HepG2 (cell line): Measurements from ENCODE around the gene PAQR7. TPM values are rescaled to one million over a fixed set of nuclear protein-coding genes. Genes with fewer than 3 reads are reported as not detected.

Experiments
- EEA1 ChIP-seq: sonication (generic); formaldehyde crosslinking; IDR thresholded peaks from 2 replicates; pipeline ENCODE4 v1.5.1; 2020; ENCODE audit warnings: mild to moderate bottlenecking, missing genetic modification reagents, borderline replicate concordance
- ERF ChIP-seq: IDR thresholded peaks from 2 replicates; pipeline ENCODE4 v1.6.1; 2018; ENCODE audit warnings: missing biosample characterization, missing genetic modification reagents
- FOXA1 ChIP-seq, 2 experiments: fragments of 450-650 bp in 1 of 2; sonication (generic) in 1 of 2; formaldehyde crosslinking in 1 of 2; IDR thresholded peaks; 2 replicates each; pipeline versions ENCODE4 v1.4.0 to v1.6.1; 2016 to 2020; ENCODE audit warnings: missing genetic modification reagents in 1 of 2
- IRF2 ChIP-seq: IDR thresholded peaks from 2 replicates; pipeline ENCODE4 v1.6.1; 2018; ENCODE audit warnings: missing genetic modification reagents, missing compliant biosample characterization
- TCF12 ChIP-seq, 2 experiments: fragments of 450-650 bp in 1 of 2; sonication (generic) in 1 of 2; formaldehyde crosslinking in 1 of 2; IDR thresholded peaks; 2 replicates each; pipeline versions ENCODE4 v1.6.1 to v1.8.0; 2017 to 2022; ENCODE audit warnings: antibody characterized with exemption in 1 of 2, mild to moderate bottlenecking in 1 of 2, missing genetic modification reagents in 1 of 2, moderate library complexity in 1 of 2
- THYN1 ChIP-seq: sonication (generic); formaldehyde crosslinking; IDR thresholded peaks from 2 replicates; pipeline ENCODE4 v1.8.1; 2023; ENCODE audit warnings: low read depth, mild to moderate bottlenecking, moderate library complexity, missing genetic modification reagents, borderline replicate concordance
- ZNF3 ChIP-seq: IDR thresholded peaks from 2 replicates; pipeline ENCODE4 v1.7.0; 2017; ENCODE audit warnings: inconsistent platforms
- ZNF33A ChIP-seq: sonication (generic); formaldehyde crosslinking; IDR thresholded peaks from 2 replicates; pipeline ENCODE4 v1.5.1; 2020; ENCODE audit warnings: missing genetic modification reagents, mild to moderate bottlenecking, moderate library complexity, borderline replicate concordance
- polyA plus RNA-seq, 8 experiments: library from polyadenylated mRNA; depleted of rRNA in 3 of 8; stranded (reverse) in 7 of 8; unstranded in 1 of 8; fragments of >200 nt; fragmentation: Illumina TruSeq in 4 of 8; extraction: Trizol in 4 of 8; gene quantifications; 2 replicates each; pipeline versions ENCODE4 v1.2.1 to v1.2.3, GENCODE V29; 2011 to 2016; ENCODE audit warnings: low read depth in 4 of 8, missing spikeins in 1 of 8, mixed read lengths in 1 of 8; ENCODE audit not compliant: insufficient read depth in 1 of 8
- total RNA-seq, 5 experiments: library from RNA; depleted of rRNA; stranded (reverse); fragments of >200 nt; fragmentation: Illumina TruSeq; extraction: Trizol; gene quantifications; 2 replicates each; pipeline ENCODE4 v1.2.3, GENCODE V29; 2016; ENCODE audit warnings: low read depth in 1 of 5
- TF ChIP-seq, protein P1 (sequence below): sonication (generic); formaldehyde crosslinking; IDR thresholded peaks from 2 replicates; pipeline ENCODE4 v1.4.0; 2020; ENCODE audit warnings: missing genetic modification reagents
- TF ChIP-seq, protein P2 (sequence below): IDR thresholded peaks from 2 replicates; pipeline ENCODE4 v1.6.1; 2016; ENCODE audit warnings: mild to moderate bottlenecking, missing biosample characterization, missing genetic modification reagents
- TF ChIP-seq, protein P3 (sequence below): sonication (generic); formaldehyde crosslinking; IDR thresholded peaks from 2 replicates; pipeline ENCODE4 v1.4.0; 2020; ENCODE audit warnings: missing genetic modification reagents; ENCODE audit errors: not compliant biosample characterization
- TF ChIP-seq, protein P4 (sequence below): sonication (generic); formaldehyde crosslinking; IDR thresholded peaks from 2 replicates; pipeline ENCODE4 v1.8.1; 2023; ENCODE audit warnings: mild to moderate bottlenecking, moderate library complexity, missing genetic modification reagents
- TF ChIP-seq, protein P5 (sequence below): sonication (generic); formaldehyde crosslinking; IDR thresholded peaks from 2 replicates; pipeline ENCODE4 v1.5.0; 2020; ENCODE audit warnings: missing genetic modification reagents, mild to moderate bottlenecking, borderline replicate concordance
- TF ChIP-seq, protein P6 (sequence below): sonication (generic); formaldehyde crosslinking; IDR thresholded peaks from 2 replicates; pipeline ENCODE4 v1.4.0; 2020; ENCODE audit warnings: mild to moderate bottlenecking, missing genetic modification reagents, borderline replicate concordance

PAQR7 gene
- total and polyA plus RNA-seq, 2 of the 13 experiments (the other 11 are each of a cell fraction or from before 2014, with no cell fraction given), result 13.2 to 16.6 TPM

DNA sequence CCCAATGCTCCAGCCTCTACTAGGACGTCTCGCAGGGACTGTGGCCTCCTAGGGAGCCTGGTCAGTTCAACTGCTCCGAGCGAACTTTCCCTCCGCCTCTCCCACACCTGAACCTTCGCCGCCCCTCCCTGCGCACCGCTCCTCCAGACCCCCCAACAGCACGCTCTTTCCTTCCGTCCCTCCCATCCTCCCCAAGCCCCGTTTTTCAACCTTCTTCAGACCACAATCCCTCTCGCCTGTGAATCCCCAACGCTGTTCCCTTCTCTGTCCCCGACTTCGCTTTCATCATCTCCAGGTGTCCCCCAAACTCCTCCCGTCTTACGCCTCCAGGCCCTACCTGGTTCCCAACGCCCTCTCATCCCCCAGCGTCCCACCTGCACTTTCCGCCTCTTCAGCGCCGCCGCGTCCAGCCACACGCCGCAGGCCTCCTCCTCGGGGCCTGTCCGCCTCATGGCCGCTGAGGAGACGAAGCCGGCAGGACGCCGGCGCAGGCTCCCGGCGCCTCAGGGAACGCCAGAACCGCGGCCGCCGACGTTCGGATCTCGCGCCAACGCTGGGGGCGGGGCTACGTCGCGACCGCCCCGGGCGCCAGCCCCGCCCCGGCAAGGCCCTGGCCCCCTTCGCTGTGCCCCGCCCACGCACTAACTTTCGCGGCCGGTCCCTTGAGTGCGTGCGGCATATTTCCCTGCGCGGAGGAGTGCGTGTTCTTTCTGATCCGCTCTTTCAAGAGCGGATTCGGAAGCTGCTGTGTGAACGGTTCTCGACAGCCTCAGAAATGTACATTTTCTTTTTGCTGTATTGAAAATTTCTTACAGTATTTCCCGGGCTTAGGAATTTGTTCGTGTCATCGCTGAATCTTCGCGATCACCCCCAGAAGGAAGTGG lies 16.4 kb downstream of the PAQR7 start, which contains the start of gene AUNIP (continued):
- TF ChIP-seq, protein P1, sequence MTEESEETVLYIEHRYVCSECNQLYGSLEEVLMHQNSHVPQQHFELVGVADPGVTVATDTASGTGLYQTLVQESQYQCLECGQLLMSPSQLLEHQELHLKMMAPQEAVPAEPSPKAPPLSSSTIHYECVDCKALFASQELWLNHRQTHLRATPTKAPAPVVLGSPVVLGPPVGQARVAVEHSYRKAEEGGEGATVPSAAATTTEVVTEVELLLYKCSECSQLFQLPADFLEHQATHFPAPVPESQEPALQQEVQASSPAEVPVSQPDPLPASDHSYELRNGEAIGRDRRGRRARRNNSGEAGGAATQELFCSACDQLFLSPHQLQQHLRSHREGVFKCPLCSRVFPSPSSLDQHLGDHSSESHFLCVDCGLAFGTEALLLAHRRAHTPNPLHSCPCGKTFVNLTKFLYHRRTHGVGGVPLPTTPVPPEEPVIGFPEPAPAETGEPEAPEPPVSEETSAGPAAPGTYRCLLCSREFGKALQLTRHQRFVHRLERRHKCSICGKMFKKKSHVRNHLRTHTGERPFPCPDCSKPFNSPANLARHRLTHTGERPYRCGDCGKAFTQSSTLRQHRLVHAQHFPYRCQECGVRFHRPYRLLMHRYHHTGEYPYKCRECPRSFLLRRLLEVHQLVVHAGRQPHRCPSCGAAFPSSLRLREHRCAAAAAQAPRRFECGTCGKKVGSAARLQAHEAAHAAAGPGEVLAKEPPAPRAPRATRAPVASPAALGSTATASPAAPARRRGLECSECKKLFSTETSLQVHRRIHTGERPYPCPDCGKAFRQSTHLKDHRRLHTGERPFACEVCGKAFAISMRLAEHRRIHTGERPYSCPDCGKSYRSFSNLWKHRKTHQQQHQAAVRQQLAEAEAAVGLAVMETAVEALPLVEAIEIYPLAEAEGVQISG (CRISPR knock-in tag), result peak; percentile 68
- TF ChIP-seq IRF2 (CRISPR knock-in tag) (no peak), ZNF3 (CRISPR knock-in tag) (no peak), TCF12 (IDR thresholded peaks at IDR 0.05) (no peak), TCF12 (CRISPR knock-in tag; IDR thresholded peaks at IDR 0.05) (0 out of 2 replicates have a peak, but pooled peaks have one; percentile 29), ZNF33A (CRISPR knock-in tag) (no peak; the same call in 1 of the 2 replicates), FOXA1 (IDR thresholded peaks at IDR 0.05) (no peak), FOXA1 (CRISPR knock-in tag; IDR thresholded peaks at IDR 0.05) (peak; percentile 3; the same call in 1 of the 2 replicates), EEA1 (peak; percentile 74; the same call in 1 of the 2 replicates), ERF (CRISPR knock-in tag) (peak; percentile 50; the same call in 1 of the 2 replicates), THYN1 (peak; percentile 48; the same call in 1 of the 2 replicates)
- TF ChIP-seq, protein P2, sequence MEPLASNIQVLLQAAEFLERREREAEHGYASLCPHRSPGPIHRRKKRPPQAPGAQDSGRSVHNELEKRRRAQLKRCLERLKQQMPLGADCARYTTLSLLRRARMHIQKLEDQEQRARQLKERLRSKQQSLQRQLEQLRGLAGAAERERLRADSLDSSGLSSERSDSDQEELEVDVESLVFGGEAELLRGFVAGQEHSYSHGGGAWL (CRISPR knock-in tag), result peak; percentile 49
- TF ChIP-seq, protein P3, sequence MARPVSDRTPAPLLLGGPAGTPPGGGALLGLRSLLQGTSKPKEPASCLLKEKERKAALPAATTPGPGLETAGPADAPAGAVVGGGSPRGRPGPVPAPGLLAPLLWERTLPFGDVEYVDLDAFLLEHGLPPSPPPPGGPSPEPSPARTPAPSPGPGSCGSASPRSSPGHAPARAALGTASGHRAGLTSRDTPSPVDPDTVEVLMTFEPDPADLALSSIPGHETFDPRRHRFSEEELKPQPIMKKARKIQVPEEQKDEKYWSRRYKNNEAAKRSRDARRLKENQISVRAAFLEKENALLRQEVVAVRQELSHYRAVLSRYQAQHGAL (CRISPR knock-in tag), result peak; percentile 40
- TF ChIP-seq, protein P4, sequence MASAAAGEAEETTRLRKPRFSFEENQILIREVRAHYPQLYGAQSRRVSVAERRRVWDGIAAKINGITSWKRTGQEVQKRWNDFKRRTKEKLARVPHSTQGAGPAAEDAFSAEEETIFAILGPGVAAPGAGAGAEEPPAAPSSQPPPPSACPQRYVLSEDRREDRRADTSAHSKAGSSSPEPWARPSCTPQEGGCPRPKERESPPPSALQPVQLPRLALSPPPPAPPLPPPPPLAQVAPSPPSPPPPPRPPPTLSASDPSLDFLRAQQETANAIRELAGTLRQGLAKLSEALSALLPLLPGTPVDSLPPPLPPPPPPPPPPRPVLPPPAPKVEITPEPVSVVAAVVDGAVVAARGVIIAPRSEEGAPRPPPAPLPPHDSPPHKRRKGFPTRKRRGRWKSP (CRISPR knock-in tag), result 0 out of 2 replicates have a peak, but pooled peaks have one; percentile 41
- TF ChIP-seq, protein P5, sequence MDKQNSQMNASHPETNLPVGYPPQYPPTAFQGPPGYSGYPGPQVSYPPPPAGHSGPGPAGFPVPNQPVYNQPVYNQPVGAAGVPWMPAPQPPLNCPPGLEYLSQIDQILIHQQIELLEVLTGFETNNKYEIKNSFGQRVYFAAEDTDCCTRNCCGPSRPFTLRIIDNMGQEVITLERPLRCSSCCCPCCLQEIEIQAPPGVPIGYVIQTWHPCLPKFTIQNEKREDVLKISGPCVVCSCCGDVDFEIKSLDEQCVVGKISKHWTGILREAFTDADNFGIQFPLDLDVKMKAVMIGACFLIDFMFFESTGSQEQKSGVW, result no peak
- TF ChIP-seq, protein P6, sequence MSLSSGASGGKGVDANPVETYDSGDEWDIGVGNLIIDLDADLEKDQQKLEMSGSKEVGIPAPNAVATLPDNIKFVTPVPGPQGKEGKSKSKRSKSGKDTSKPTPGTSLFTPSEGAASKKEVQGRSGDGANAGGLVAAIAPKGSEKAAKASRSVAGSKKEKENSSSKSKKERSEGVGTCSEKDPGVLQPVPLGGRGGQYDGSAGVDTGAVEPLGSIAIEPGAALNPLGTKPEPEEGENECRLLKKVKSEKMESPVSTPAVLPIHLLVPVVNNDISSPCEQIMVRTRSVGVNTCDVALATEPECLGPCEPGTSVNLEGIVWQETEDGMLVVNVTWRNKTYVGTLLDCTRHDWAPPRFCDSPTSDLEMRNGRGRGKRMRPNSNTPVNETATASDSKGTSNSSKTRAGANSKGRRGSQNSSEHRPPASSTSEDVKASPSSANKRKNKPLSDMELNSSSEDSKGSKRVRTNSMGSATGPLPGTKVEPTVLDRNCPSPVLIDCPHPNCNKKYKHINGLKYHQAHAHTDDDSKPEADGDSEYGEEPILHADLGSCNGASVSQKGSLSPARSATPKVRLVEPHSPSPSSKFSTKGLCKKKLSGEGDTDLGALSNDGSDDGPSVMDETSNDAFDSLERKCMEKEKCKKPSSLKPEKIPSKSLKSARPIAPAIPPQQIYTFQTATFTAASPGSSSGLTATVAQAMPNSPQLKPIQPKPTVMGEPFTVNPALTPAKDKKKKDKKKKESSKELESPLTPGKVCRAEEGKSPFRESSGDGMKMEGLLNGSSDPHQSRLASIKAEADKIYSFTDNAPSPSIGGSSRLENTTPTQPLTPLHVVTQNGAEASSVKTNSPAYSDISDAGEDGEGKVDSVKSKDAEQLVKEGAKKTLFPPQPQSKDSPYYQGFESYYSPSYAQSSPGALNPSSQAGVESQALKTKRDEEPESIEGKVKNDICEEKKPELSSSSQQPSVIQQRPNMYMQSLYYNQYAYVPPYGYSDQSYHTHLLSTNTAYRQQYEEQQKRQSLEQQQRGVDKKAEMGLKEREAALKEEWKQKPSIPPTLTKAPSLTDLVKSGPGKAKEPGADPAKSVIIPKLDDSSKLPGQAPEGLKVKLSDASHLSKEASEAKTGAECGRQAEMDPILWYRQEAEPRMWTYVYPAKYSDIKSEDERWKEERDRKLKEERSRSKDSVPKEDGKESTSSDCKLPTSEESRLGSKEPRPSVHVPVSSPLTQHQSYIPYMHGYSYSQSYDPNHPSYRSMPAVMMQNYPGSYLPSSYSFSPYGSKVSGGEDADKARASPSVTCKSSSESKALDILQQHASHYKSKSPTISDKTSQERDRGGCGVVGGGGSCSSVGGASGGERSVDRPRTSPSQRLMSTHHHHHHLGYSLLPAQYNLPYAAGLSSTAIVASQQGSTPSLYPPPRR (CRISPR knock-in tag), result peak; percentile 49; the same call in 1 of the 2 replicates
